ENCODE results near the gene PDLIM1.

DNA sequence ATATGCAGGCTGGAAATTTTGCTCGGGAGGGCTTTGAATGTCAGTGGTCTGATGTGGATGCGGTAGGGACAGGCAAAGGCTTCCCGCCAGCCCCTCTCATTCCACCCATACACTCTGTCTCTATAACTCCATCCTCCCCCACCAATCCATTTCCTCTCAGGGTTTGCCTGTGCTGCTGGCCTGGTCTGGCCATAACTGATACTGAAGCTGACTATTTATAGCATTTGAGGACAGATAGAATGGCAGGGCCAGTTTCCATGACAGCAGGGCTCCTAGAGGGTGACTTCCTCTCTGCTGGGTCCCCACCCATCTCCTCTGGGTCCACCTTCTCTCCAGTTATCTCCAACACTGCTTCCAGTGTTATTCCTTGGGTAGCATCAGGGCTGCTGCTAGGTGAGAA, 6.6 kb upstream of the PDLIM1 start:
- TF ChIP-seq YY1 (IDR thresholded peaks at IDR 0.05; ENCODE audit: insufficient read depth, insufficient read length), result no peak
- no peak for TF ChIP-seq ZNF274 (IDR thresholded peaks at IDR 0.05; ENCODE audit: low read depth, low read length)

All from NT2/D1 (cell line).